ENCODE results near the gene MAP1LC3A.

The MAP1LC3A gene

GRCh38 chr20:34530342-34530741, 28.2 kb upstream of the MAP1LC3A start:
- no peak for DNase-seq

GRCh38 chr20:34531608-34532265, 26.8 kb upstream of the MAP1LC3A start:
- no peak for DNase-seq

- DNase-seq, result no peak
These were observed 26.2 kb upstream of the MAP1LC3A start for GRCh38 chr20:34532320-34532719.

GRCh38 chr20:34532756-34533155, 25.8 kb upstream of the MAP1LC3A start:
- no peak for DNase-seq

GRCh38 chr20:34534391-34535165, 23.9 kb upstream of the MAP1LC3A start:
- no peak for DNase-seq

GRCh38 chr20:34535301-34535840, 23.1 kb upstream of the MAP1LC3A start:
- DNase-seq, result no peak

- DNase-seq, result no peak
These were observed 22.7 kb upstream of the MAP1LC3A start for GRCh38 chr20:34535857-34536256.

GRCh38 chr20:34536798-34537394, 21.6 kb upstream of the MAP1LC3A start:
- DNase-seq, result no peak

- DNase-seq, result no peak
These were observed 20.9 kb upstream of the MAP1LC3A start for GRCh38 chr20:34537651-34538050.

- peak; percentile 35 for DNase-seq
These were observed 19.8 kb upstream of the MAP1LC3A start for GRCh38 chr20:34538671-34539123.

- DNase-seq, result no peak
These were observed 18.8 kb upstream of the MAP1LC3A start for GRCh38 chr20:34539756-34540155.

GRCh38 chr20:34540596-34541263, 17.8 kb upstream of the MAP1LC3A start:
- no peak for DNase-seq

- no peak for DNase-seq
These were observed 17.1 kb upstream of the MAP1LC3A start for GRCh38 chr20:34541264-34541901.

- no peak for DNase-seq
These were observed 16.6 kb upstream of the MAP1LC3A start for GRCh38 chr20:34541917-34542316.

GRCh38 chr20:34542439-34542838, 16.1 kb upstream of the MAP1LC3A start:
- DNase-seq, result no peak

- DNase-seq, result no peak
These were observed 15.0 kb upstream of the MAP1LC3A start for GRCh38 chr20:34543463-34544056.

GRCh38 chr20:34544109-34544796, 14.3 kb upstream of the MAP1LC3A start:
- DNase-seq, result peak; percentile 40

- peak; percentile 84 for DNase-seq
These were observed 11.8 kb upstream of the MAP1LC3A start for GRCh38 chr20:34546751-34547181.

GRCh38 chr20:34547844-34548613, 10.5 kb upstream of the MAP1LC3A start:
- DNase-seq, result no peak

- no peak for DNase-seq
These were observed 9.1 kb upstream of the MAP1LC3A start for GRCh38 chr20:34549291-34549928.

Measured in NCI-H1436 (cell line).